ENCODE results near the gene ATP5F1C.

GRCh38 chr10:7767209-7767608 is 20.8 kb upstream of the ATP5F1C start:
- TF ChIP-seq POLR2A (IDR thresholded peaks at IDR 0.05; ENCODE audit: low read length) (no peak), GATA1 (IDR thresholded peaks at IDR 0.05; ENCODE audit: low read depth, low read length) (no peak)

Measured in erythroblast (primary cell).